ENCODE measurements around the gene CD300C. TPM values are rescaled to one million over a fixed set of nuclear protein-coding genes. Genes with fewer than 3 reads are reported as not detected.

Gene CD300C
- total RNA-seq, 4 donors from 2014 or later, result 0.54 to 2.3 TPM; not detected in 2

- TF ChIP-seq POLR2A (IDR thresholded peaks at IDR 0.05), result no peak
- TF ChIP-seq EP300 (IDR thresholded peaks at IDR 0.05), result no peak
- TF ChIP-seq, protein P1, sequence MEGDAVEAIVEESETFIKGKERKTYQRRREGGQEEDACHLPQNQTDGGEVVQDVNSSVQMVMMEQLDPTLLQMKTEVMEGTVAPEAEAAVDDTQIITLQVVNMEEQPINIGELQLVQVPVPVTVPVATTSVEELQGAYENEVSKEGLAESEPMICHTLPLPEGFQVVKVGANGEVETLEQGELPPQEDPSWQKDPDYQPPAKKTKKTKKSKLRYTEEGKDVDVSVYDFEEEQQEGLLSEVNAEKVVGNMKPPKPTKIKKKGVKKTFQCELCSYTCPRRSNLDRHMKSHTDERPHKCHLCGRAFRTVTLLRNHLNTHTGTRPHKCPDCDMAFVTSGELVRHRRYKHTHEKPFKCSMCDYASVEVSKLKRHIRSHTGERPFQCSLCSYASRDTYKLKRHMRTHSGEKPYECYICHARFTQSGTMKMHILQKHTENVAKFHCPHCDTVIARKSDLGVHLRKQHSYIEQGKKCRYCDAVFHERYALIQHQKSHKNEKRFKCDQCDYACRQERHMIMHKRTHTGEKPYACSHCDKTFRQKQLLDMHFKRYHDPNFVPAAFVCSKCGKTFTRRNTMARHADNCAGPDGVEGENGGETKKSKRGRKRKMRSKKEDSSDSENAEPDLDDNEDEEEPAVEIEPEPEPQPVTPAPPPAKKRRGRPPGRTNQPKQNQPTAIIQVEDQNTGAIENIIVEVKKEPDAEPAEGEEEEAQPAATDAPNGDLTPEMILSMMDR (IDR thresholded peaks at IDR 0.05), result no peak
- TF ChIP-seq POLR2AphosphoS5 (IDR thresholded peaks at IDR 0.05), result peak; percentile 9
- Histone ChIP-seq H3K4me3 (no peak overlapping the region), H3K36me3 (no peaks in the 10 kb centered on the region), H3K4me1 (no peaks in the 10 kb centered on the region), H3K9me3 (peaks cover 0 to 8% (median 0%) of the 10 kb centered on the region in 3 donors), H3K27ac (no peak overlapping the region), H3K27me3 (peaks cover 43% of the 10 kb centered on the region)
- ATAC-seq, result no peak
- WGBS, 2 donors (ENCODE audit: low coverage in 1 of 2), result 57 to 65% methylated on average over 2 to 4 of the region's 4 CpGs
These were observed 22.4 kb upstream of the CD300C start for GRCh38 chr17:74568106-74568873.

DNA sequence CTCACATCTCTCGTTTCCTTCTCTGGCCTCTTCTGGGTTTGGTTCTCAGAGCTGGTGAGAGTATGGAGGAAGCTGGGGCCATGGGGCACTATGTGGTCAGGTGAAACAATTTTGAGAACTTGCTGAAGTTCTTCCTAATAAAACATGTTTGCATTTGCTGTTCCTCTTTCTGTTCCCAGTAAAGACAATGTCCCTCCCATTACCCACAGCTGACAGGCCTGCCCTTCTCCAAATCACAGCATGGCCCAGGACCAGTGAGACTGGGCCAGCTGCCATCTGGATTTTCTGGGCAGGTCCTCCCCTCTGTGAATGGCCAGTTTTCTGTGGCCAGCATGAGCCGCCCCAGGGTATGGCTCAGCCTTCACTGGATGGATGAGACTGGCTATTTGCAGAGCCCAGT is 21.5 kb upstream of the CD300C start, which contains the start of gene CD300H:
TSS of gene CD300H (minus strand) at position 113 of the 400 bp plus-strand sequence.
- WGBS, 2 donors (ENCODE audit: low coverage in 1 of 2), result 68 to 71% methylated on average over 1 to 2 of the region's 2 CpGs
- no peak for TF ChIP-seq EP300 (IDR thresholded peaks at IDR 0.05)
- TF ChIP-seq, protein P1 (IDR thresholded peaks at IDR 0.05), result no peak
- no peak for TF ChIP-seq POLR2A (IDR thresholded peaks at IDR 0.05)
- TF ChIP-seq POLR2AphosphoS5 (IDR thresholded peaks at IDR 0.05), result no peak
- H3K27ac ChIP-seq, result no peak within 1 kb of the TSS
- no peaks in the 10 kb centered on the region for H3K36me3 ChIP-seq
- no peak within 1 kb of the TSS for H3K4me3 ChIP-seq
- H3K4me1 ChIP-seq, result no peaks in the 10 kb centered on the region
- ATAC-seq, result no peak
- peaks cover 41% of the 10 kb centered on the region for H3K27me3 ChIP-seq
- peaks cover 0 to 6% (median 0%) of the 10 kb centered on the region in 3 donors for H3K9me3 ChIP-seq

GRCh38 chr17:74566132-74566753 is 20.3 kb upstream of the CD300C start:
- Histone ChIP-seq H3K36me3 (no peaks in the 10 kb centered on the region), H3K9me3 (no peaks in the 10 kb centered on the region), H3K4me3 (no peak overlapping the region), H3K4me1 (no peaks in the 10 kb centered on the region), H3K27me3 (peaks cover 46% of the 10 kb centered on the region), H3K27ac (no peak overlapping the region)
- 55 to 60% methylated on average over 1 to 6 of the region's 9 CpGs for WGBS, 2 donors (ENCODE audit: low coverage in 1 of 2)
- no peak for ATAC-seq
- TF ChIP-seq POLR2A (IDR thresholded peaks at IDR 0.05) (no peak), EP300 (IDR thresholded peaks at IDR 0.05) (no peak)
- TF ChIP-seq, protein P1 (IDR thresholded peaks at IDR 0.05), result peak in 3 of 4 experiments; percentile 31 to 50 (median 37)

- no peak for ATAC-seq
- H3K9me3 ChIP-seq, result no peaks in the 10 kb centered on the region
- no peak overlapping the region for H3K4me3 ChIP-seq
- TF ChIP-seq, protein P1 (IDR thresholded peaks at IDR 0.05), result no peak
- TF ChIP-seq EP300 (IDR thresholded peaks at IDR 0.05) (no peak), POLR2A (IDR thresholded peaks at IDR 0.05) (no peak)
- H3K27ac ChIP-seq, result no peak overlapping the region
- H3K27me3 ChIP-seq, result peaks cover 39% of the 10 kb centered on the region
- 43% methylated on average over 5 of the region's 5 CpGs; no CpG with 5 or more reads in 1 of the 2 donors for WGBS, 2 donors (ENCODE audit: low coverage in 1 of 2)
- no peaks in the 10 kb centered on the region for H3K4me1 ChIP-seq
- no peaks in the 10 kb centered on the region for H3K36me3 ChIP-seq
These were observed 19.2 kb upstream of the CD300C start for GRCh38 chr17:74565126-74565525.
